ENCODE measurements around the gene ANKRD33. TPM values are rescaled to one million over a fixed set of nuclear protein-coding genes. Genes with fewer than 3 reads are reported as not detected.

The ANKRD33 gene
- total and polyA plus RNA-seq, 2 of the 4 experiments (the other 2 are of a cell fraction): under 0.01 to 0.03 TPM

DNA sequence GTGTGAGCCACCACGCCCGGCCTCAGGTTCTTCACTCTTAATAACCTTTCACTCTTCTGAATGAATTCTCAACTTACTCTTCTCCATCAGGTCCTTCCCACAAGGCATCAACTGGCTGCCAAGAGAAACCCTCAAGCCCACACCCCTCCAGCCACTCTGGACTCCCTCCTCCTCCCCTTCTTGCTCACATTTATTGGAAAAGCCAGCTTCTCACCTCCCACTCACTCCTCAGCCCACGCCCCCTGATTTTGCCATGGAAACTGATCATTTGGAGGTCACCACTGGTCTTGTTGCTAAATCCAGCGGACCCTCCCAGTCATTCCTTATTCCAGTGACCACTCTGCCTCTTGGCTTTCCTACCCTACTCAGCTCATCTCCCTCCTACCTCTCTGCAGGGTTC is 46.2 kb downstream of the ANKRD33 start:
- CTCF ChIA-PET: no interaction called here
- no peaks in the 10 kb centered on the region for H4K20me1 ChIP-seq (ENCODE audit: insufficient read depth, low read length)
- no peak overlapping the region for H2AK5ac ChIP-seq (ENCODE audit: low read depth, low read length)
- dilution Hi-C loops (cut with HindIII; ENCODE audit: low sequenced_read_pairs, unreplicated experiment): no loop called here
- no peak overlapping the region for H2BK15ac ChIP-seq (ENCODE audit: low read depth, low read length)
- POLR2A ChIA-PET (ENCODE audit: unreplicated experiment): no interaction called here
- no peak overlapping the region for H3K27ac ChIP-seq (ENCODE audit: insufficient read depth, low read length)
- ATAC-seq (ENCODE audit: low read depth) (no peak), DNase-seq (no peak)
- no peak overlapping the region for H2BK5ac ChIP-seq (ENCODE audit: low read depth, low read length, poor library complexity, severe bottlenecking)
- intact Hi-C loops (cut with micrococcal nuclease): no loop called here
- BruUV-seq (replicated peaks): no TSS peak
- no peak overlapping the region for H2AFZ ChIP-seq (replicated peaks; ENCODE audit: low read length, poor library complexity)
- H2AK9ac ChIP-seq (replicated peaks; ENCODE audit: low read depth, low read length, poor library complexity): no peak overlapping the region
- no peaks in the 10 kb centered on the region for H3K79me1 ChIP-seq (ENCODE audit: low read depth in 1 of 2, low read length in 2 of 2)
- no peak overlapping the region for H3K56ac ChIP-seq (ENCODE audit: extremely low read depth, insufficient read depth, low read length)
- WGBS, 2 experiments (ENCODE audit: extremely low coverage in 2 of 2, insufficient read length in 1 of 2): 79% methylated on average over 2 of the region's 4 CpGs; no CpG with 5 or more reads in 1 of the 2 experiments
- no peak overlapping the region for H3K23ac ChIP-seq (ENCODE audit: low read depth, low read length)
- no peak overlapping the region for H2BK20ac ChIP-seq (ENCODE audit: low read depth, low read length)
- no peak overlapping the region for H4K91ac ChIP-seq (ENCODE audit: insufficient read depth, low read depth, low read length)
- H4K8ac ChIP-seq (ENCODE audit: low read depth in 2 of 2, low read length in 2 of 2): no peak overlapping the region
- in situ Hi-C loops (cut with MboI; ENCODE audit: low sequenced_read_pairs): no loop called here
- H3K4me2 ChIP-seq (ENCODE audit: low read depth, low read length): no peak overlapping the region
- H3K27me3 ChIP-seq (ENCODE audit: control insufficient read depth, insufficient read depth, low read length): no peaks in the 10 kb centered on the region; the same call in 1 of the 2 replicates
- no peak overlapping the region for H3K4ac ChIP-seq (ENCODE audit: low read depth, low read length)
- no peaks in the 10 kb centered on the region for H3K36me3 ChIP-seq (ENCODE audit: control insufficient read depth, insufficient read depth, low read length)
- H3K14ac ChIP-seq (replicated peaks; ENCODE audit: low read depth, low read length): no peak overlapping the region
- H3K9me1 ChIP-seq (ENCODE audit: insufficient read depth, low read length): peaks cover 6% of the 10 kb centered on the region; the same call in 1 of the 2 replicates
- H3K4me3 ChIP-seq (ENCODE audit: insufficient read depth, low read depth, low read length): no peak overlapping the region
- no peak overlapping the region for H4K5ac ChIP-seq (ENCODE audit: low read depth, low read length)
- TF ChIP-seq RCOR1 (IDR thresholded peaks at IDR 0.05; ENCODE audit: insufficient replicate concordance, low read length) (no peak), BHLHE40 (IDR thresholded peaks at IDR 0.05; ENCODE audit: low read depth, low read length) (no peak), FOS (IDR thresholded peaks at IDR 0.05; ENCODE audit: low read depth, low read length) (no peak), MXI1 (IDR thresholded peaks at IDR 0.05; ENCODE audit: borderline replicate concordance, low read depth, low read length) (no peak), SMC3 (IDR thresholded peaks at IDR 0.05; ENCODE audit: low read depth, low read length) (no peak), RFX5 (IDR thresholded peaks at IDR 0.05; ENCODE audit: low read depth, low read length) (no peak), MAFK (IDR thresholded peaks at IDR 0.05; ENCODE audit: low read depth, low read length) (no peak), MAZ (IDR thresholded peaks at IDR 0.05; ENCODE audit: borderline replicate concordance, low read depth, low read length) (no peak), POLR2A (IDR thresholded peaks at IDR 0.05; ENCODE audit: low read depth, low read length) (no peak), CHD1 (IDR thresholded peaks at IDR 0.05; ENCODE audit: low read depth, low read length) (no peak)
- TF ChIP-seq, protein P1, sequence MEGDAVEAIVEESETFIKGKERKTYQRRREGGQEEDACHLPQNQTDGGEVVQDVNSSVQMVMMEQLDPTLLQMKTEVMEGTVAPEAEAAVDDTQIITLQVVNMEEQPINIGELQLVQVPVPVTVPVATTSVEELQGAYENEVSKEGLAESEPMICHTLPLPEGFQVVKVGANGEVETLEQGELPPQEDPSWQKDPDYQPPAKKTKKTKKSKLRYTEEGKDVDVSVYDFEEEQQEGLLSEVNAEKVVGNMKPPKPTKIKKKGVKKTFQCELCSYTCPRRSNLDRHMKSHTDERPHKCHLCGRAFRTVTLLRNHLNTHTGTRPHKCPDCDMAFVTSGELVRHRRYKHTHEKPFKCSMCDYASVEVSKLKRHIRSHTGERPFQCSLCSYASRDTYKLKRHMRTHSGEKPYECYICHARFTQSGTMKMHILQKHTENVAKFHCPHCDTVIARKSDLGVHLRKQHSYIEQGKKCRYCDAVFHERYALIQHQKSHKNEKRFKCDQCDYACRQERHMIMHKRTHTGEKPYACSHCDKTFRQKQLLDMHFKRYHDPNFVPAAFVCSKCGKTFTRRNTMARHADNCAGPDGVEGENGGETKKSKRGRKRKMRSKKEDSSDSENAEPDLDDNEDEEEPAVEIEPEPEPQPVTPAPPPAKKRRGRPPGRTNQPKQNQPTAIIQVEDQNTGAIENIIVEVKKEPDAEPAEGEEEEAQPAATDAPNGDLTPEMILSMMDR (conservative IDR thresholded peaks at IDR 0.05; ENCODE audit: low read depth, low read length): no peak
- TF ChIP-seq, protein P2, sequence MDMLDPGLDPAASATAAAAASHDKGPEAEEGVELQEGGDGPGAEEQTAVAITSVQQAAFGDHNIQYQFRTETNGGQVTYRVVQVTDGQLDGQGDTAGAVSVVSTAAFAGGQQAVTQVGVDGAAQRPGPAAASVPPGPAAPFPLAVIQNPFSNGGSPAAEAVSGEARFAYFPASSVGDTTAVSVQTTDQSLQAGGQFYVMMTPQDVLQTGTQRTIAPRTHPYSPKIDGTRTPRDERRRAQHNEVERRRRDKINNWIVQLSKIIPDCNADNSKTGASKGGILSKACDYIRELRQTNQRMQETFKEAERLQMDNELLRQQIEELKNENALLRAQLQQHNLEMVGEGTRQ (IDR thresholded peaks at IDR 0.05; ENCODE audit: low read depth, low read length): no peak
- H2BK120ac ChIP-seq (ENCODE audit: low read depth, low read length): no peak overlapping the region
- H3K4me1 ChIP-seq (ENCODE audit: control insufficient read depth, insufficient read depth, low read length): no peaks in the 10 kb centered on the region
- no peak overlapping the region for H3K18ac ChIP-seq (ENCODE audit: low read depth, low read length)
- H3K9ac ChIP-seq (ENCODE audit: low read depth, low read length): no peak overlapping the region
- no peaks in the 10 kb centered on the region for H3K9me3 ChIP-seq (ENCODE audit: control insufficient read depth, insufficient read depth, low read length)

Data from IMR-90 (cell line).